Occipital lobe (tissue), 2 donors: ENCODE data around the gene NSD2. TPM values are rescaled to one million over a fixed set of nuclear protein-coding genes. Genes with fewer than 3 reads are reported as not detected.

ENCODE experiments used
- DNase-seq: peaks from one replicate; lab custom pipeline; 2025; lab: John Stamatoyannopoulos, UW
- total RNA-seq: library from RNA; depleted of rRNA; stranded (reverse); fragments of >200 nt; gene quantifications from one replicate; pipeline ENCODE4 v1.2.3, GENCODE V29; 2014

Gene NSD2
- total RNA-seq, 1 donor from 2014 or later: 105 TPM

GRCh38 chr4:1970926-1971325 lies 99.7 kb downstream of the NSD2 start:
- DNase-seq: no peak

- no peak for DNase-seq
Measured at GRCh38 chr4:1971456-1972200, 100.4 kb downstream of the NSD2 start.

GRCh38 chr4:1972414-1972813 lies 101.2 kb downstream of the NSD2 start:
- DNase-seq: no peak

GRCh38 chr4:1973218-1973617 lies 102.0 kb downstream of the NSD2 start:
- DNase-seq: no peak

GRCh38 chr4:1973661-1974060 lies 102.5 kb downstream of the NSD2 start:
- no peak for DNase-seq

- no peak for DNase-seq
Measured at GRCh38 chr4:1974840-1975239, 103.6 kb downstream of the NSD2 start.

GRCh38 chr4:1975391-1975801 lies 104.2 kb downstream of the NSD2 start:
- DNase-seq: no peak

- no peak for DNase-seq
Measured at GRCh38 chr4:1975880-1976279, 104.7 kb downstream of the NSD2 start.

- DNase-seq: no peak
Measured at GRCh38 chr4:1976416-1977352, 105.5 kb downstream of the NSD2 start.

GRCh38 chr4:1978226-1978625 lies 107.0 kb downstream of the NSD2 start:
- no peak for DNase-seq

GRCh38 chr4:1978741-1979476 lies 107.7 kb downstream of the NSD2 start:
- DNase-seq: no peak

- DNase-seq: no peak
Measured at GRCh38 chr4:1979477-1980196, 108.4 kb downstream of the NSD2 start.

- no peak for DNase-seq
Measured at GRCh38 chr4:1980561-1981041, 109.4 kb downstream of the NSD2 start.

GRCh38 chr4:1981251-1982058 lies 110.3 kb downstream of the NSD2 start:
- DNase-seq: no peak

GRCh38 chr4:1982124-1983052 lies 111.2 kb downstream of the NSD2 start:
- no peak for DNase-seq

- DNase-seq: no peak
Measured at GRCh38 chr4:1983053-1983845, 112.1 kb downstream of the NSD2 start.

GRCh38 chr4:1983846-1984405 lies 112.7 kb downstream of the NSD2 start:
- no peak for DNase-seq
